Islet precursor cell (in vitro differentiated cells): ENCODE measurements around the gene MARVELD1.

Source experiments
- DNase-seq: peaks from one replicate; pipeline ENCODE4 v3.0.0-alpha.2; 2018

The MARVELD1 gene

DNA sequence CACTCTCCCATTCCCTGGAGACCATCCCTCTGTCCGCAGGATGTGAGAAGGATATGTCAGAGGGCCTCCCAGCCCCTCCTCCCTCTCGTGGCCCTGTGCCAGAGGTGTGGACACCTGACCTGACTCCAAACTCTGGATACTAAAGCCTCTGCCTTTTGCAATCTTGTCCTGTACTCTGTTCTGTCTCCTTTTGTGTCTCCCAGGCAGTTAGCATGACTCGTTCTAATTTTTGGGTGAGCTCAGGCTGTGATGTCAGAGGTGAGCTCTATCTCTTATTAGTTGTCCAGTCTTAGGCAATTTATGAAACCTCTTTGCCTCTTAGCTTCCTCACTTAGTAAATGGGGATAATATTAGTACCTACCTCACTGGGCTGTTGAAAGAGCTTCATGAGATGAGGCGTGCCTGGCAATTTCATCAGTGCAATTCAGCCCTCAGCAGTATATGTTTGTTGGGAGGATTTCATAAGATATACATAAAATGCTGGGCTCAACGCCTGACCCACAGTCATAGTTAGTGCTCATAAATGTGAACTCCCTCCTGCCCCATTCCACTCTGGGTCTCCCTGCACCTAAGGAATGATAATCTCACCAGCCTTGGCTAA is 10.9 kb downstream of the MARVELD1 start:
- no peak for DNase-seq

DNA sequence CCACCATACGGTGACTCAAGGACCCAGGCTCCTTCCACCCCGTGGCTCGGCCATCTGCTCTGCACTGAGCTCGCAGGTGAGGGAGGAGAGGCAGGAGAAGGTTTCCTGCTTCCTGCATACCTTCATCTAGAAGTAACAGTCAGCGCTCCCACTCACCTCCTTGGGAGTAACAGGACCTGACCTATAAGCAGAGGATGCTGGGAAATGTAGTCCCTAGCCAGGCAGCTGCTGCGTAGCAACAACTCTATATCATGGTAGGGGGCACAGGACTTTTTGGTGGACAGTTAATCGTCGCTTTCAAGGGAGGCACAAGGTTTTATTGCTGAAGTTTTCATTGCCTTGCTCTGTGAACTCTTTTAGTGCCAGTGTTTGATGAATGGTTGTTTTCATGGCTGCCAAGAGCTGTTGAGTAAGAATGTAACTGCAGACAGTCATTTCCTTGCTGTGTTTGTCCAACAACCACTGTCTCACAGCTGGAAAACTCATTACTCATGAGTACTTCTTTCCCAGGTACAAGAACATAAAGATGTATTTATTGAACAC is 13.2 kb downstream of the MARVELD1 start:
- peak; percentile 84 for DNase-seq

DNA sequence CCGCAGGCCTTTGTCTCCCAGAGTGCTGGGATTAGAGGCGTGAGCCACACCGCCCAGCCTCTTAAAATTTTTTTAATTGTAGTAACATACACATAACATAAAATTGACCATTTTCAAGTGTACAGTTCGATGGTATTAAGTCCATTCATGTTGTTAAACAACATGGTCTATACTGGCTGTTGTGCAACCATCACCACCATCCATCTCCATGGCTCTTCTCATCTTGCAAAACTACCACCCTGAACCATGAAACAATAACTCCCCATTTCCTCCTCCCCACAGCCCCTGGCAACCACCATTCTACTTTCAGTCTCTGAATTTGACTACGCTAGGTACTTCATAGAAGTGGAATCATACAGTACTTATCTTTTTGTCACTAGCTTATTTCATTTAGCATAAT is 15.5 kb downstream of the MARVELD1 start:
- DNase-seq, result no peak

DNA sequence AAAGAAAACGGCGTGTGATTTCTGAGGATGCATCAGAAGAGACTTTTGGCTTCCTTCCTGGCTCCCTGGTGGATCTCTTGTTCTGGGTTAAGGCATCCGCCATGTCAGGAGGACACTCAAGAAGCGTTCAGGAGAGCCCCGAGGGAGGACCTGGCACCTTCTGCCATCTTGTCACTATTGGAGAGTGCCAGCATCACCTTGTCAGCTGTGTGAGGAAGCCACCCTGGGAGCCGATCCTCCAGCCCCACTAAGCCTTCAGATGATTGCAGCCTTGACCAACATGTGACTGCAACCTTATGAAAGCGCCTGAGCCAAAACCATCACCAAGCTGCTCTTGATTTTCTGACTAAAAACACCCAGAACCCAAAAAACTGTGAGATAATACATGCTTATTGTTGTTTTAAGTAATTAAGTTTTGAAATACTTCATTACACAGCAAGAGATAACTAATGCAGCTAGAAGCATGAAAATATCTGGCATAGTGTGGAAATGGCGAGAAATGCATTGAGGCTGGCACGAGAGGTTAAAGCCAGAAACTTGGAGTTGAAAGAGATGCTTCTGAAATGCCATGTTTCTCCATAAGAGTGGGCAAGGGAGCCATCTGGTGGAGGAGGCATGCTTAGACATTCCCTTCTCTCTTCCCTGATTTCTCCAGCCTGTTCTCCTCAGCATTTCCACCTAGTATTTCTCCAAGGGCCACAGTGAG is 18.0 kb downstream of the MARVELD1 start:
- DNase-seq, result peak; percentile 75

DNA sequence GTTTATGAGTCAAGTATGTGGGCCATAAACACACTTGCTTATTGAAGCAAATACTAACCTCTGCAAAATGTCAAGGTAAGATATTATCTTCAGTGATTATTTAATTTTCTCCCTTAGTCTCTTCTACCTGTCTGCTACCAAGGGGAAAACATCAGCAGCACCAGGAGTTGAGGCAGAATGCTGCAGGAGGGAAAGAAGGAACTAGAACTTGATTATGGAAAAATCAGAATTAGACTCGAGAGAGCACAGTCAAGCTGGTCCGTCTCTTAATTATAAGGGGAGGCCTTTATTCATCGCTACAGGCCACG is 18.5 kb downstream of the MARVELD1 start:
- no peak for DNase-seq

GRCh38 chr10:97733256-97733655 is 19.7 kb downstream of the MARVELD1 start:
- no peak for DNase-seq

DNA sequence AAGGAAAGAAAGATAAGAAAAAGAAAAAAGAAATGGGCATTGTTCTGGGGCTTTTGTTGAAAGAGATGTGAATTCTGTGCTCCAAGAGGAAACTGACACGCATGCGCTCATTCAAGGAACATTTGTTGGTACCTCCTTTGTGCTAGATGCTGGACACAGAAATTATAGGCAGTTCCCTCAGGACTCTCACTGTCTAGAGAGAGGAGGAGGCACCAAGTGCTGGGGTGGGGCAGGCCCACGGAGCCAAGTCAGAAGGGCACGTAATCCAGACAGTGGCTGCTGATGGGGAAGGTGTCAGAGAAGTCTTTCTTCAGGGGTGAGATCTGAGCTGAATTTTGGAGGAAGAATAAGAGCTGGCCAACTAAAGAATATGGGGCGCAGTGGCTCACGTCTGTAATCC is 20.5 kb downstream of the MARVELD1 start:
- DNase-seq, result no peak

DNA sequence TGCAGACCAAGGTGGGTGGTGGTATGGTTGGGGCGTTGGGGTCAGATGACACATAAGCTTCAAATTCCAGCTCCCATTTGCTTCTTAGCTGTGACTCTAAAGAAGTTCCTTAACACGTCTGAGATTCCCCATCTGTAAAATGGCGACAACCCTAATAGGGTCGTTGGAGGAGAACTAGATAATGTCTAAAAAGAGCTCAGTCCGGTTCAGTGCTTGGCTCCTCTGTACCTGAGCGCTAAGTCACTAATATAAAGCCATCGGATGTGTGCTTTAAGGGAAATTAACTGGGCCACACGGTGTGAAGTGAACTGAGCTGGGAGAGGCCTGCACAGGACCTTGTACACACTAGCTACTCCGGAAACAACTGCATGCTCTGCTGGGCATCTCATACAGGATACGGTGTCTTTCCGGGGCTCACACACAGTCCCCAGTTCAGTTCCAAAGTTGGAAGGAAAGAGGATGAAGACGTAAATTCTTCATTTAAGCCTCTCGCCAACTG is 22.9 kb downstream of the MARVELD1 start:
- DNase-seq, result no peak

- DNase-seq, result peak; percentile 97
These were observed 23.6 kb downstream of the MARVELD1 start, which contains the start of gene ZFYVE27 for GRCh38 chr10:97736902-97737769. Gene ZFYVE27 (plus strand): TSS chr10:97737128. CDS start chr10:97738478, 1,350 bp downstream.

GRCh38 chr10:97737770-97738265 is 24.3 kb downstream of the MARVELD1 start:
- no peak for DNase-seq

DNA sequence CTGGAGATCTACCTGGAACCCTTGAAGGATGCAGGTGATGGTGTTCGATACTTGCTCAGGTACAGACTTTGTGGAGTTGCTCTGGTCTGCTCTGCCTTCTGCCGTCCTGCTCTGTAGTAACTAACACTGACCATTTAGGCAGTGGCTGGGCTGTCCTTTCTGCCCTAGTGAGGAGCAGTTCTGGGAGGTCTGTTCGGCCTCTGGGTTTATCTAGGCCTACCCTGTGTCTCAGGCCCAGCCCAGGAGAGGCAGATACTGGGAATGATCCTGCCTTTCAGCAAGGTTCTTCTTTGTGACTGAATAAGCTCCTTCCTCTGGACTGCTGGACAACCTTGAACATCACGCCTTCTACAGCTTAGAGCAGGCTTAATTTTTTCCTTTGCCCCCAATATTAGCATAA is 25.1 kb downstream of the MARVELD1 start:
- DNase-seq, result no peak

DNA sequence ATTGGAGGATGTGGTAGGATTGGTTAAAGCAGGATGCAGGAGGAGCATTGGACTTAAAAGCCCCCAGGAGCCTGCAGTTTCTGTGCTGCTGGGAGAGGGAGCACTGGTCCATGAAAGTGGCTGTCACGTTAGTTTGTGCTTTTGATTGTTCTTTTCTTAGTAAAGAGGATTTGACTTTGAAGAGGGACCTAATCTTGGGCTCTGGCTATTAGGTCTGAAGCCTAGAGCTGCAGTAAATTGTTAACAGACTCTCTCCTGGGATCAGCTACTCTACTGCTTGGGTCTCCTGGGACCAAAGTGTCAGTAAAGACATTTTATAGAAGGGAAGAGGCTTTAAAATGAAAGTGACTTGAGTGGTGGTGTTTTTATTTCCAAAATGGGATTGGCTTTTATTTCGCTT is 27.1 kb downstream of the MARVELD1 start:
- no peak for DNase-seq

DNA sequence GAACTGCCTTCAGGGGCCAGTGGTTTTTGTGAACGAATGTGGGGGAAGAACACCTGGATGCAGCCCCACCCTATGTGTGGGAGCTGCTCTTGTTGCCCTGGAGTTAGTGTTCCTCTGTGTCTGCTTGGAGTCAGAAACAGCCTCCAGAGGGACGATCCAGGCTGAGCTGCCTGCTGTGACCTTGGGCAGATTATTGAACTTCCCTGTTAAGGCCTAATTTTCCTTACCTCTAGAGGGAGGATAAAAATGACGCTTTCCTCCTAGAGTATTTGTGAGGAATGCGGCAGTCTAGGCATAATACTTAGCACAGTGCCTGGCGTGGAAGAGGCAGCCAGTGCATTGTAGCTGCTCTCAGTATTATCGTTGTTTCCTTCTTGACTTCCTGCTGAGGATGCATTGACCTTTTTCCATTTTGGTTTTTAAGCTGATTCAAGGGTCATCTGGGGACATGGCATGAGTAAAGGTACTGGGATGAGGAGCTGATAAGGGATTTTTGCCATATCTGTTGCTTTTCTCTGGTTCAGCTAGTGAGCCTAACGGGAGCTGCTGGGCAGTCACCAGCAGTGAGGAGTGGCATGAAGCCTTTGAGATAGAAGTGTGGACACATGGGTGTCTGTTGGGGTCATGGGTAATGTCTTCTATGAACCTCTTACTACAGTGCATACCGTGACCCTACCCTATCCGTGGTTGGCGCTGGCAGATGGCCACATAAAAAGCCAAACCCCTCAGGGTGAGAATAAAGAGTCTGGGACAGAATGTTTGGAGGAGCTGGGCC is 29.8 kb downstream of the MARVELD1 start:
- DNase-seq, result no peak

DNA sequence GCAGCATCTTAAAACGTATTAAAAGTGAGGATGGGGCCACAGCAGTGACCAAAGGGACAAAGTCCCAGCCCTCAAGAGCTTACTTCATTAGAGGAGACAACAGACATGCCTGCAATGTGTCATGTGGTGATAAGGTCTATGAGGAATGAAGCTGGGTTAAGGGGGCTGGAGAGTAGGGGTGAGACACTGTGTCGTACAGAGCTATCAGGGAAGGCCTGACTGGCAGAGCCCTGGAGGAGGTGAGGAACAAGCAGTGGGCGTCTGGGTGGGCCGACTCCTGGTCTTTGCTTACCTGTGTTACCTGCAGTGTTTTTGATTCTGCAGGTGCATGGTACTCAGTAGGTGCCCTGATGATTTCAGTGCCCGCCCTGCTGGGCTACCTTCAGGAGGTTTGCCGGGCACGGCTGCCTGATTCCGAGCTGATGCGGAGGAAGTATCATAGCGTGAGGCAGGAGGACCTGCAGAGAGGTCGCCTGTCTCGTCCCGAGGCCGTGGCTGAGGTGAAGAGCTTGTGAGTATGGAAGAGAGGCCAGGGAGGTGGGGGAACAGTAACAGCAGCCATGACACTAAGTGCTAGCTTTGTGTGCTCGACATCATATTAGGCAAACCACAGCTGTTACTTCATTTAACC is 31.0 kb downstream of the MARVELD1 start:
- DNase-seq, result no peak

DNA sequence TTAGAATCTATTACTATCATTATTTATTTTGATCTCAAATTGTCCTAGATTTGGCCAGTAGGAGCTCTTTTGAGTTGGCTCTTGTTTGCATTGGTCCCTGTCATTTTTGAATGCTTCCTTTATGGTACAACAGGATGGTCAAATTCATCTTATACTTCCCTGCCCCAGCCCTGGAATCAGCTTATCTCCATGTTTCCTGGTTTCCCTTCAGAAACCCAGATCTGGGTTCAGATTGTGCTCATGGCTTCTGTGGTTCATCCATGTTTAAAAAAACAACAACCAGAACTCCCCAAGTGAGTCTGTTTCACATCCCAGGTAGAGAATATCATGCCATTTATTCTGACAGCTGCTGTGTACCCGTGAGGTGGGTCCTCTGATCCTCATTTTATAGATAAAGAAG is 34.0 kb downstream of the MARVELD1 start:
- no peak for DNase-seq

DNA sequence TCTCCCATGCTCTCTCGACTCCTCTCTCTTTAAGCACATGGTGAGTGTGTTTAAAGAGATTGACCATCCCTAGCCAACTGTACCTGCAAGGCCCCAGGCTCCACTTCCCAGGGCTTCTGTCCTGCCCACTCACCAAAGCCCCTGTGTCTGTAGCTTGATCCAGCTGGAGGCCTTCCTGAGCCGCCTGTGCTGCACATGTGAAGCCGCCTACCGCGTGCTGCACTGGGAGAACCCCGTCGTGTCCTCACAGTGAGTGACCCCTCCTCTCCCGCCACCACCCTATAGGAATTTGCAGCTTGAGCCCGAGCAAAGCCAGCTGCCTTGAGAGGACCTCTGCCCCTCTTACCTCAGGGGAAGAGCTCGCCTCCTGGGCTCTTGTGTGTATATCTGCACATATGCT is 34.6 kb downstream of the MARVELD1 start:
- DNase-seq, result no peak

DNA sequence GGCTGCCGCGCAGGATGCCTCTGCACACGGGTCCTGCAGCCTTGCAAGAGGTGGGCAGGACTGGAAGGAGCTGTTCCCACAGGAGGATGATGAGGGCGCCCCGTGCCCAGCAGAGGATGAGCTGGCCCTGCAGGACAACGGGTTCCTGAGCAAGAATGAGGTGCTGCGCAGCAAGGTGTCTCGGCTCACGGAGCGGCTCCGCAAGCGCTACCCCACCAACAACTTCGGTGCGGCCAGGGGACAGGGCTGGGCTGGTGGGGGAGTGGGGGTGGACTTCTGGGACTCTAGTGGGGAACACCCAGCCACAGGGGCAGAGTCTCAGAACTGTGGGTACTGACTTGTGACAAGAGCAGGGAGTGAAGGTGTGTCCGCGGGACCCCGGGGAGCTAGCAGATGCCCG is 39.4 kb downstream of the MARVELD1 start:
- no peak for DNase-seq

GRCh38 chr10:97754726-97755125 is 41.2 kb downstream of the MARVELD1 start:
- no peak for DNase-seq

DNA sequence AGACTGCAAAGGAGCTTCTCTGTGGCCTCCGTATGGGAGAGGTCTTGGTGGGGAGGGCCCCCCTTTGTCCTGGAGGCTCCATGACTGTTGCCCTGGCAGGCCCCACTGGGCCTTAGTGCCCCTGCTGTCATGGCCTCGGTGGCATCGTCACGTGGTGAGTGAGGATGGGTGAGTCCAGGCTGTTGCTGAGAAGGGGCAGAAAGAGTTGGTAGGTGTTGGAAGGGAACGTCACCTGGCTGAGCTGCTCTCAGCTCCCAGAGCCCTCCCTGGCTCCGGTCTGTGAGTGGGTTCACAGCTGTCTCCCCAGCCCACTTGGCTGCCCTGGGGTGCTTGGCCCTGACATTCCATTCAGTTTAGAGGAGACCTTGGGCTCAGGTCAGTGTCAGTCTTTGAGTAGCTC is 42.2 kb downstream of the MARVELD1 start:
- DNase-seq, result peak; percentile 40

DNA sequence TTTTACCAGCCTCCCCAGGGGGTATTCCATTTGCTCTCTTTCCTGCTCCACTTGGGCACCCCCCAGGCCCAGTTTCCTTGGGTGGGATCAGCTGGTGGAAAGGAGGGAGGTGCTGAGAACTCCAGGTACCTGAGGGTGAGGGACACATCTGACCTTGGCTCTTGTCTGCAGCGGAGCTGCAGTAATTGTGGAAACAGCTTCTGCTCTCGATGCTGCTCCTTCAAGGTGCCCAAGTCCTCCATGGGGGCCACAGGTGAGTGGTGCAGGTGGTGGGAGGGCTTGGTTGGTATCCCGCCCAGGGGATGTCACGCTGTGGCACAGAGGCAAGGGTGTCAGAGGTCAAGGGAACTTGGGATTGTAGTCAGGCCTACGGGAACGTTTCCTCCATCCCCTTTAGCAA is 43.9 kb downstream of the MARVELD1 start:
- no peak for DNase-seq

DNA sequence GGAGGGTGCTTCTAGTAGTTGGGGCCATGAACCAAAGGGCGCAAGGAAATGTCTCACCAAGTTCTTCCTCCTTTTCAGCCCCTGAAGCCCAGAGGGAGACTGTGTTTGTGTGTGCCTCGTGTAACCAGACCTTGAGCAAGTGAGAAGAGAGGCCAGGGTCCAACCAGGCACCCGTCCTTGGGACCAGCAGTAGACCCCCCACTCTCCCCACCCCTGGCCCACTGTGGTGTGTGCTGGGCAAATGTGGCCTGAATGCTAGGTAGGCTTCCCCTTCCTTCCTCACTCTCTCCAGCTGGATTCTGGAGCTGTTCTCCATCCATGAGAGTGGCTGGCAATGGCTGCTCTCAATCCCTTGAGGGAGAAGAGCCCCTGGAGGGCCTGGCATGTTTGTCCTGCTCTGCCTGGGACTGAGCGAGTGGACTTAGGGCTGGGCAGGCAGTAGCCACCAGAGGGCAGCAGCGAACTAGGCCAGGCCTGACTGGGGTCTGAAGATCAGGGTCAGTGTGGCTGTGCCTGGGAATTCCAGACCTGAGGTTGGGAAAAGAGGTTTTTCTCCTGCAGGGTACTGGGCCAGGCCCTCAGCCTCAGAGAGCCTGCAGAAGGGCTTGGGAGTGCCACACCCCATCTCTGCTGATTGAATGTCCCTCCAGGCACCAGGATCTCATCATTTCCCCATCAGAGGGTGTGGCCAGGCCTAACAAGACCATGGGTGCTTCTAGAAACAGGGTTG is 45.8 kb downstream of the MARVELD1 start:
- DNase-seq, result peak; percentile 92
